BJ (cell line): ENCODE results near the gene FZD10. TPM values are rescaled to one million over a fixed set of nuclear protein-coding genes. Genes with fewer than 3 reads are reported as not detected.

Experiments
- CTCF ChIA-PET: fragments of 350-600 bp; formaldehyde crosslinking; extraction: SDS; loops from one replicate; lab custom pipeline; 2021; ENCODE audit warnings: antibody characterized with exemption, inconsistent platforms; lab: Yijun Ruan, JAX
- POLR2A ChIA-PET: fragments of 300-600 bp; sonication (Branson Sonifier 250); formaldehyde crosslinking; extraction: SDS; loops from one replicate; lab custom pipeline; 2021; ENCODE audit warnings: antibody characterized with exemption; lab: Charles Lee
- DNase-seq: peaks from one replicate; pipeline ENCODE4 v3.0.0-alpha.2; 2011; ENCODE audit warnings: low read depth
- H3K27me3 ChIP-seq: 2 replicates; pipeline ENCODE4 v1.6.0; 2011; ENCODE audit warnings: low read length; ENCODE audit not compliant: control insufficient read depth, insufficient read depth
- H3K36me3 ChIP-seq: 2 replicates; pipeline ENCODE4 v1.5.1; 2011; ENCODE audit warnings: low read length; ENCODE audit not compliant: control insufficient read depth, insufficient read depth
- H3K4me3 ChIP-seq: 2 replicates; pipeline ENCODE4 v1.5.1; 2011; ENCODE audit warnings: low read depth, mild to moderate bottlenecking, control low read depth, low read length
- polyA plus RNA-seq: library from polyadenylated mRNA; depleted of rRNA; stranded (reverse); fragments of >200 nt; gene quantifications from 2 replicates; pipeline ENCODE4 v1.2.3, GENCODE V29; 2011
- TF ChIP-seq, protein P1 (sequence below): IDR thresholded peaks from 2 replicates; pipeline ENCODE4 v1.5.1; 2011; ENCODE audit warnings: low read depth, mild to moderate bottlenecking, control low read depth, inconsistent platforms, low read length, moderate library complexity; ENCODE audit not compliant: insufficient read depth

The FZD10 gene
- polyA plus RNA-seq, 1 experiment = not detected

DNA sequence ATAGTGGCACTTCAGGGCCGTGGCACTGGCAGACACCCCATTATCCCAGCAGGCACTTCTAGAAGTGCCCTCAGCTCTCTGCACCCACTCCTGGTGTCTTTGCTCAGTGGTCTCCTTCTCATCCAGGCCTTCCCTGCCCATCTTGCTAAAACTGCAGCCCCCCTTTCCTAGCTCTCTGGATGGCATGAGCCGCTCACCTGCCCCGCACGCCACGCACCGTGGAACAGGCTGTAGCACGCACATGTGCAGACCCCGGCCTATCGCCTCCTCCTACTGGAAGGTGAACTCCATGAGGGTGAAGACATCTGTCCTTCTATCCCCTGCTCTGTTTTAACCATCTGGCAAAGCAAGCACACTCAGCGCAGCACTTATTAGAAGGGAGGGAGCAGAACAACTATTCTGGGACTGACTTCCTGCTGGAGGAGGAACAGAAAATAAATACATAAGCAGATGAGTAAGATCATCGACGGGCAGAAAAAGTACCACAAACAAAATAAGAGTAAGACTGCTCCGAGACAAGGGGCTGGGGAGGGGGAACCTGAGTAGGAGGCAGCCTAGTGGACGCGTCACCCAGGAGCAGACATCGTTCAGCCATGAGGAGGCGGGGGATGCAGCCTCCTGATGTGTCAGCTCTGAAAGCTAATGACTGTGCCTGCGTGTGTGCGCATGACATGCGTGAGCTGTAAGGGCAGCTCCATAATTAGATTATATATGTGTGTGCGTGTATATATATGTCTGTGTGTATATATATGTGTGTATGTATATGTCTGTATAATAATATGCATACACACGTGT lies 7.8 kb upstream of the FZD10 start:
- no peaks in the 10 kb centered on the region for H3K27me3 ChIP-seq
- DNase-seq = no peak
- H3K36me3 ChIP-seq = no peaks in the 10 kb centered on the region
- CTCF ChIA-PET = no interaction called here
- POLR2A ChIA-PET = no interaction called here
- H3K4me3 ChIP-seq = no peak overlapping the region
- TF ChIP-seq, protein P1, sequence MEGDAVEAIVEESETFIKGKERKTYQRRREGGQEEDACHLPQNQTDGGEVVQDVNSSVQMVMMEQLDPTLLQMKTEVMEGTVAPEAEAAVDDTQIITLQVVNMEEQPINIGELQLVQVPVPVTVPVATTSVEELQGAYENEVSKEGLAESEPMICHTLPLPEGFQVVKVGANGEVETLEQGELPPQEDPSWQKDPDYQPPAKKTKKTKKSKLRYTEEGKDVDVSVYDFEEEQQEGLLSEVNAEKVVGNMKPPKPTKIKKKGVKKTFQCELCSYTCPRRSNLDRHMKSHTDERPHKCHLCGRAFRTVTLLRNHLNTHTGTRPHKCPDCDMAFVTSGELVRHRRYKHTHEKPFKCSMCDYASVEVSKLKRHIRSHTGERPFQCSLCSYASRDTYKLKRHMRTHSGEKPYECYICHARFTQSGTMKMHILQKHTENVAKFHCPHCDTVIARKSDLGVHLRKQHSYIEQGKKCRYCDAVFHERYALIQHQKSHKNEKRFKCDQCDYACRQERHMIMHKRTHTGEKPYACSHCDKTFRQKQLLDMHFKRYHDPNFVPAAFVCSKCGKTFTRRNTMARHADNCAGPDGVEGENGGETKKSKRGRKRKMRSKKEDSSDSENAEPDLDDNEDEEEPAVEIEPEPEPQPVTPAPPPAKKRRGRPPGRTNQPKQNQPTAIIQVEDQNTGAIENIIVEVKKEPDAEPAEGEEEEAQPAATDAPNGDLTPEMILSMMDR = no peak

DNA sequence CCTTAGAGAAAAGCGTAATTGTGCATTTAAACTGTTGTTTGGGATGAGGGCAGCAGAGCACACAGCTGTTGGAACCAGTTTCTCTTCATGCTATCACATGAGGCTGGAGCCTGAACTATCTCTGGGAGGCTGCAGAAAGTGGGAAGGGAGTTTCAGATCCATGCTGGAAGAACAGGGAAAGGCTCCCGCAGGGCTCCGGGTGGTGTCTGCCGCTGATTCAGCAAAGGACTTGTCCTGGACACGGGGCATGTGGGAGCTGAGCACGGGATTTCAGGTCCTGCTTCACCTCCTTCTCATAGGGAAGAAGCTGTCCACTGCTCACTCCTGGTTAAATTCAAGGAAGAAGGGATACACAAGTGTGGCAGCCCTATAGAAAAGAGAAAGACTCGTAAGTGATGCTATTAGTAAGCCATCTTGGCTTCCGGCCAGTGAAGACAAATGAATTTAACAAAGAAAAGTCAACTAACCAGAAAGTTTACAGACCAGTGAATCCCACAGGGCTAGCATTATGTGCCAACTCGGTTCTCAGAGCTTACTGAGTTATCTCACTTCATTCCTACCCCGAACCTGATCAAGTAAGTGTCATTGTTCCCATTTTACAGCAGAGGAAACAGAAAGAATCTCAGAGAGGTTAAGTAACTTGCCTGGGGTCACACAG lies 6.7 kb upstream of the FZD10 start:
- ChIA-PET CTCF (no interaction called here), POLR2A (no interaction called here)
- TF ChIP-seq, protein P1 = no peak
- no peak for DNase-seq
- Histone ChIP-seq H3K36me3 (no peaks in the 10 kb centered on the region), H3K27me3 (no peaks in the 10 kb centered on the region), H3K4me3 (no peak overlapping the region)

DNA sequence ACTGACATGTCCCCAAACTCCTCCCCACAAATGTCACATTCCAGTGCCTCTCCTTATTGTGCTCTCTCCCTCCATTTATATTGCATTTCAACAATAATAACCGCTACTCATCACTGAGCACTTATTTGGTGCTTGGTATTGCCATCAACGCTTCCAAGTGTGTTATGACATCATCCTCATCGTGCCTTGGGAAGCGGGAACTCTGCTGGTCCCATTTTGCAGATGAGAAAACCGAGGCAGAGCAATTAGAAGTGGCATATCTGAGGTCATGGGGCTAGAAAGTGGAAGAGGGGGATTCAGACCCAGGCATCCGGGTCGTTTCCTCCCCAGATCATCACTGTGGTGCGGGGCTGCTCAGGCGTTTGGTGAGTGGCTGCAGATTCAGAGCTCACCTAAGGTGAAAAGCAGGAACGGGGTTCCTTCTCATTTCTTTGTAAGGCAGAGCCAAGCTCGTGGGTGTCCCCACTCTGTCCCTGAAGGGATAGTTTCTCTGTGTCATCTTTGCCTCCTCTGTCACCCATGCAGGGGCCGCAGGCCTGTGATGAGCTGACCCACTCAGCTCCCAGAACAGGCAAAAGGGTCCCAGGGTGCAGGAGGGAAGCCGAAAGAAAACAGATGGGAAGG lies 5.5 kb upstream of the FZD10 start:
- POLR2A ChIA-PET = no interaction called here
- TF ChIP-seq, protein P1 = no peak
- Histone ChIP-seq H3K27me3 (no peaks in the 10 kb centered on the region), H3K36me3 (no peaks in the 10 kb centered on the region), H3K4me3 (no peak overlapping the region)
- DNase-seq = no peak
- CTCF ChIA-PET = no interaction called here

DNA sequence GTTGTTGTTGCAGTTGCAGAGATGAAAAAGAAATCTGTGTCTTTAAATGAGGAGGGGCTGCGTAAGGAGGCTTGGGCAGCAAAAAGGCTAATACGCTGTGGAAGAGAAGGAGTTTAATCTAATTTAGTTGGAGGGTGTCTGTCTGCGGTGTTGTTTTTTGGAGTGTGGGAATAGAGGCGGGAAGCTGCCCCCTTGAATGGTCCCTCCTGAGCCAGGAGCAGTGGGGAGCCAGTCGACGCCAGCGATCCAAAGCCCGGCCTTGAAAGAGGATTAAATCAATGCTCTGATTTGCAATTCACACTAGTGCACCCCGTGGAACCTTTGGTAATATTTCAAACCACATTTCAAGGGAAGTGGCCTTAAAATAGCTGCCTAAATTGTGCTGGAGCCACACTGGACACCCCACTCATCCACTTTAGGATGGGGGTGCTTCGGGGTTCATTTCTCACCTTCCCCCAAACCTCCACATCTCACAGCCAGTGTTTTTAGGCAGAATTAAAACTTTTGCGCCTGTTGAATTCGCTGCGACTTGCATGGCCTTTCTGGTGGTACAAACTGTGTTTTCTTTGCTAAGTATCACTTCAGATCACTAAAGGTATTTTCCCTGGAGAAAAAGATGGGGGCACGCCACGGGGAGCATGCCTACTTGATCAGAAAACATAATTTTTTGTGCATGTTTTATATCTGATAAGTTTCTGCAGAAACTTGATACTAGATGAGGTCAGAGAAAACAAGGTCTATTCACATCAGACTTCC lies 4.1 kb upstream of the FZD10 start:
- ChIA-PET POLR2A (no interaction called here), CTCF (no interaction called here)
- no peaks in the 10 kb centered on the region for H3K36me3 ChIP-seq
- H3K4me3 ChIP-seq = no peak overlapping the region
- 0 out of 2 replicates have a peak, but pooled peaks cover 3% of the 10 kb centered on the region for H3K27me3 ChIP-seq
- TF ChIP-seq, protein P1 = no peak
- DNase-seq = no peak

DNA sequence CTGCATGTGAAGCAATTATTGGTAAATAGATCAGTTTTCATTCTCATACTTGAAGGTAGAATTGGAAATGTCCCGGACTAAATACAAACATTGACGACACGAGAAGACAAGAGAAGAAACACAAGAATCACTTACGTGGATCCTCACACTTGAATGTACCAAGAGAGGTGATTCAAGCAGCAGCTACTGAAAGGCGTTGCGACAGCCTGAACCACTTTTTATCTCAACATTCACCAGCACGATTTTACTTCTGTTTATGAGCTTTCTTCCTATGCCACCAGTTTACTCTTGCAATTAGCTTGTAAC lies 3.6 kb upstream of the FZD10 start:
- TF ChIP-seq, protein P1 = no peak
- ChIA-PET CTCF (no interaction called here), POLR2A (no interaction called here)
- DNase-seq = no peak
- H3K27me3 ChIP-seq = 0 out of 2 replicates have a peak, but pooled peaks cover 3% of the 10 kb centered on the region
- H3K36me3 ChIP-seq = no peaks in the 10 kb centered on the region
- H3K4me3 ChIP-seq = no peak overlapping the region
